Islet precursor cell (in vitro differentiated cells): ENCODE results near the gene CABYR.
"Not testable (repeated sequence)": the region's sequence is repeated elsewhere in the genome, so short reads cannot be mapped to it uniquely, and the experiment has no call there.

ENCODE experiments used
- DNase-seq: peaks from one replicate; pipeline ENCODE4 v3.0.0-alpha.2; 2018

The CABYR gene

GRCh38 chr18:24130494-24130893 lies 8.4 kb upstream of the CABYR start:
- no peak for DNase-seq

- no peak for DNase-seq
These were observed 1.9 kb upstream of the CABYR start for GRCh38 chr18:24136967-24137373.

DNA sequence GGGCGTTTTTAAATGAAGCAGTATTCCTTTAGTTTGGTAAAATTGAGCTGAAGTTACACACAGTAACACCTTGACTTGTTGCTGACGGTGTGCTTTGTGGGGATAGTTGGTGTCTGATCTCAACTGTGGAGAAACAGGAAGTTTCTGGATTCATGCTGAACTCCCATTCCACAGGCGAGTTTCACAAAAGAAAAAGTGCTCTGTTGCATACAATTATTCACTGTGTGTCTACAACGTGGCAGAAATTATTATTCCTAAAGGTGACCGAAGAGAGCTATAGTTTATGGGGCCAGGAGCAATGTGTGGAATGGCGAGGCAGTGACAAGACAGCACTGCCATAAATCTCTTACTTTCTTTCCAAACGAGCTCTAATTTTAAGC lies 463 bp upstream of the CABYR start:
- DNase-seq, result no peak

DNA sequence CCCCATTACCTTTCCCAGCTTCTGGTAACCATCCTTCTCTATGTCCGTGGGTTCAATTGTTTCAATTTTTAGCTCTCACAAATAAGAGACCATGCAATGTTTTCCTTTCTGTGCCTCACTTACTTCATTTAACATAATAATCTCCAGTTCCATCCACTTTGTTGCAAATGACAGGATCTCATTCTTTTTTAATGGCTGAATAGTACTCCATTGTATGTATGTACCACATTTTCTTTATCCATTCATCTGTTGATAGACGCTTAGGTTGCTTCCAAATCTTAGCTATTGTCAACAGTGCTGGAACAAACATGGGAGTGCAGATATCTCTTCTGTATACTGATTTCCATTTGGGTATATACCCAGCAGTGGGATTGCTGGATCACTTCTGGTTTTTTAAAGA lies 1.8 kb downstream of the CABYR start:
- no peak for DNase-seq

GRCh38 chr18:24142376-24142775 lies 3.5 kb downstream of the CABYR start:
- DNase-seq, result no peak

DNA sequence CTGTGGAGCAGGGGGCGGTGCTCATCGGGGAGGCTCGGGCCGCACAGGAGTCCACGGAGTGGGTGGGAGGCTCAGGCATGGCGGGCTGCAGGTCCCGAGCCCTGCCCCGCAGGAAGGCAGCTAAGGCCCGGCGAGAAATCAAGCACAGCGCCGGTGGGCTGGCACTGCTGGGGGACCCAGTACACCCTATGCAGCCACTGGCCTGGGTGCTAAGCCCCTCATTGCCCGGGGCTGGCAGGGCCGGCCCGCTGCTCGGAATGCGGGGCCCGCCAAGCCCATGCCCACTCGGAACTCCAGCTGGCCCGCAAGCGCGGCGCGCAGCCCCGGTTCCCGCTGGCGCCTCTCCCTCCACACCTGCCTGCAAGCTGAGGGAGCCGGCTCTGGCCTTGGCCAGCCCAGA lies 10.7 kb downstream of the CABYR start:
- not testable (repeated sequence) for DNase-seq

DNA sequence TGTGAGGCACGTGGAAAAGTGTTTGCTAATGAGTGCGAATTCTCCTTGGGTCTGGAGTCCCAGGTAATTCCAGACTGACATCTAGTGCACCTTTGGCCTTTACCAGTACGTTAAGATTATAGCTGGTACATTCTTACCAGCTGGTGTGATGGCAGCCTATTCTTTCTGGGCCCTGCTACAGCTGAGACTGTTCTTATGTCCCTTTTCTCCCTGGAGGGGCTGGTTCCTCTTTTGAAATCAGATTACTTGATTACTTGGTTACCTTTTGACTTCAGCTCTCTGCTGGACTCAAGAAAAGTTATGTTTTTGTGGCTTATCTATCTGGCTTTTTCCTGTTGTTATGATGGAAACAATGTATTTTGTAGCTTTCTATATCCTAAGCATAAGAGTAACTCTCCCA lies 14.5 kb downstream of the CABYR start:
- no peak for DNase-seq

DNA sequence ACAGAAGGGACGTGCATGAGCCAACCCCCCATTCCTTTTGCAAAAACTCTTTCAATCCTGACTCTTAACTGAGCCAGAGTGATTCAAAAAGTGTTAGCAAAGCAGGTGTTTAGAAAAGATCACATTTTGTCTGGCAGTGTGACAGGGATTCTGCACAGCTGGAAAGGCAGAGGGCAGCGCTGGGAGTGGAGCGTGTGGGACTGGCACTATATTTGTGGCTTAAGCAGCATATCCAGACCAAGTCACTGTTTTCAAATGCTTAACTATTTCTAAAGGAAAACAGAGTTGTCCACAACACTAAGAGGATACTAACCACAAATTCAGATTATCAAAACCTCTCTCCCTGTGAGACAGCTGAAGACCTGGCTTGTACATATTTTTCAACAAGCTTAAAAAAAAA lies 19.0 kb downstream of the CABYR start:
- DNase-seq, result no peak

DNA sequence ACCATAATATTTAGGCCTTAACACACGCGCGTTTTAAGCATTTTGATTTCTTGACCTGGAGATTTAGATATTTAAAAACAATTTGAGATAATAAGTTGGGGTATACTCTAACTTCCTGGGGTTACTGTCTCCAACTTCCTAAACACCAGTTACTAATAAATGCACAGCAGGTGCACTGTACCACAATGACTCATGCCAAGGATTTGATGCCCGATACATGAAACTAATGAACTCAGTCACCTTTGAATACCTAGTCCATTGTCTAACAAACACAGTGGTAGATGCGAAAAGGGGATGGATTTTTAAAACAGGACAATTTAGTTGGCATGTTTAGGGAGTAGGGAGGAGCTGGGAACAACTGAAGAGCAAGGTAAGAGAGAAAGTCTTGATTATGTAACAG lies 21.2 kb downstream of the CABYR start:
- DNase-seq, result no peak

DNA sequence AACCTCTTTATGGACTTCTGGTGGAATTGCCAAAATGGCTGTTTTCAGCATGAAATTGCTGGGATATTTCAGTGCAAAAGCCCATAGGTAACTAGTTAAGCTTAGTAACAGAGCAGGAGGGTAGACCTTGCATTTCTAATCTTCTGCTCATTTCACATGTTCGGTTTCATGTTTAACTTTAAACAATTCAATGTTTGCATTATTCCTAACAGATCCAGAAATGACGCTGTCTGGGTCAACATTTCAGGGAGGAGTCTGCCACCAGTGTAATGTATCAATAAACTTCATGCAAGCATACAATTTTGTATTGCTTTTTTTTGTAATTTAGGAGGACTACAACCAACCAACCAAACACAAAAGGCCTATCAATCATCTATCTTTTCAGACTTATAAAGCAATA lies 22.4 kb downstream of the CABYR start:
- DNase-seq, result no peak

GRCh38 chr18:24168496-24168895 lies 29.6 kb downstream of the CABYR start:
- DNase-seq, result no peak

DNA sequence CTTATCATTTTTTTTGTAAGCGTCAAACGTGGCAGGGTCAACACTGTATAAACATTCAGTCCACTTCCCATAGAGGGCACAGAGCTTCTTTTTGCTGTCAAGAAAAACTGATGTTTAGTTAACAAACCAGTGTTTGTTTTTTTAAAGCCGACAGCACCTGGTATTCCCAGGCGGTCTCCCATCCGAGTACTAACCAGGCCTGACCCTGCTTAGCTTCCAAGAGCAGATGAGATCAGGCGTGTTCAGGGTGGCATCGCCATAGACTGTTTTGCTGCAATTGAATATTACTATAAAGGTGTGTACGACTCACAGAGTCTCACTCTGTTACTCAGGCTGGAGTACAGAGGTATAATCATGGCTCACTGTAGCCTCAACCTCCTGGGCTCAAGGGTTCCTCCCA lies 31.5 kb downstream of the CABYR start:
- no peak for DNase-seq

- DNase-seq, result no peak
These were observed 35.1 kb downstream of the CABYR start for GRCh38 chr18:24173997-24174396.

DNA sequence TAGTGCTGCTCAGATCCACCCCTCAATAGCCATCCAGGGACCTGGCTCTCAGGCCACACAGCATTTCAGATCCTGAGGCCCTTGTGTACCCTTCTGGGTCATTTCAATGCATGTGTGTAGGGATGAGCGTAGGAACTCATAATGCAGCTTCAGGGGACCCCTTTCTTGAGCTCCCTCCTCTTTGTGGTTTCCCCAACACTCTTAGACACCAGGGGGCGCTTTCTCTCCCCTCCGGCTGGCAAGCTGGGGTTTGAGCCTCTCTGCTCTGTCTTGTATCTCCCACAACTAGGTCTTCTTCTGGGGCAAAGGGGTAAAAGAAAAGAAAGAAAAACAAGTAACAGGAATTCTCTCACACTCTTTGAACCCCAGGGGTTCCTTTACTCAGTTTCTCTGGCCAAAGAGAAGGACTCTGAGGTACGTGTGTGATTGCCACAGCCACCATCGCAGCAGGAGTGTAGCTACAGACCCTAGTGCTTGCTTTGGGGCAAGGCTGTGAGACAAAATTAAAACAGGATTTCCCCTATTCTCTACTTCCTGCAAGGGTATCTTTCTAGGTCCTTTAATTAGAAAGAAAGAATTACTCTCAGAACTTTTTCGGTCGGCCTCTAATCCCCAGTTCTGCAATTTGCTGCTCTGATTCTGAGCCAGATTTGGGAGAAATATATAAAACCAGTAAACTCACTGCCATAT lies 38.0 kb downstream of the CABYR start:
- peak; percentile 77 for DNase-seq

DNA sequence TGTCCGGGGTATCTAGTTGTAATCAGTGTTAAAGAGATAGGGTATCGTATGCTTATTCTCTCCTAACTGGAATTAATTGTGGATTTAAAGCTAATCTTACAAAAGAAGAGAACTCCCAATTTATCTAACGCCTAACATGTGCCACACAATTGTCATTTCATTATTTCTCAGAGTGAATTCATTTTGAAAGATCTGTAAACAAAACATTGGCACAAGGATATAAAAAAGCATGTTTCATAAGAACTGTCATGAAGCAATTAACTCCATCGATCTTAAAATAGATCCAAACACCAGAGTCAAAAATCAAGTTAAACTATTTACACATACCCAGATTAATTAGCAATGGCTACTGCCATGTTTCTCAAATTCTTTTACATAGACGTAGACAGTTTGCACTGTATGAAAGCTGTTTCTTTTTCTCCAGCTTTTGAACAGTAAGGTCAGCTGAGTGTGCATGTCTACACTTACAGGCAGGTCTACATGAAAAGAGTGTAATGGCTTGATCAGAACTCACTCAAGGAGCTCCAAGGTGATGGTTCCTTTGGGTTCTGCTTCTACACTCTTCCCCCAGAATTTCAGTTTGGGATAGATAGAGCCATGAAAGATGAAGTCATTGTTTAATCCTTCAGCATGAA lies 38.8 kb downstream of the CABYR start:
- no peak for DNase-seq

DNA sequence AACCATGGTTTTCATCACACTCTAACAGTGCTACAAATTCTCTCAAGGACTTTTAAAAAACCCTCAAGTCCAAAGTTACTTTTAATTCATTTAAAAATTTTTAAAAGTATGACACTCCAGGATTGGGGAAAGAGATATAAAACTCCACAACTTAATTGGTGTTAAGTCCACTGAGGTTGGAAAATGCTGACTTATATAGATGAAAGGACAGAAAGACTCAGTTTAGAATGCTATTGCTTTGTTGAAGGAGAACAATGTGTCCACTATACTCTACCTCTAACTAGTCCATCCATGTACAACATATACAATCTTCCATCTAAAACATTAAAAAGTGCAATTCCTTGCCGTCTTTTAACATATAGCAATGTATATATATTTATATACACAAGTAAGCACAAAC lies 41.2 kb downstream of the CABYR start:
- no peak for DNase-seq

DNA sequence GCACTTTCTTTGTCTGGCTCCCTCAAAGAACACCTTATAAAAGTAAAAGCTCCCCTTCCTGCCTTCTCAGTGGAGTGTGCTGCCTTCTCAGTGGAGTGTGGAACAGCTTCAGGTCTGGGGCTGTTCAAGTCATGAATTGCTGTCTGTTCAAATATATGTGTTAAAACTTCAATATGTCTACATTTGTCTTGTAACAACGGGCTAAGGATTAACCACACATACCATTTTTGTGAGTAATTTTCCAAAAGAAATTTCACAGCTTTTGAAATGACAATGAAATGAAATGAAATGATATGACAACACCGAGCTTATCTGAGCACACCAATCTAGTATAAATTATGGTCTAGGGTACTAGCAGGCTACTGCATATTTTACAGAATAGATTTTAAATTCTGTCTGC lies 42.9 kb downstream of the CABYR start:
- DNase-seq, result no peak

GRCh38 chr18:24185805-24186204 lies 46.9 kb downstream of the CABYR start:
- DNase-seq, result no peak

DNA sequence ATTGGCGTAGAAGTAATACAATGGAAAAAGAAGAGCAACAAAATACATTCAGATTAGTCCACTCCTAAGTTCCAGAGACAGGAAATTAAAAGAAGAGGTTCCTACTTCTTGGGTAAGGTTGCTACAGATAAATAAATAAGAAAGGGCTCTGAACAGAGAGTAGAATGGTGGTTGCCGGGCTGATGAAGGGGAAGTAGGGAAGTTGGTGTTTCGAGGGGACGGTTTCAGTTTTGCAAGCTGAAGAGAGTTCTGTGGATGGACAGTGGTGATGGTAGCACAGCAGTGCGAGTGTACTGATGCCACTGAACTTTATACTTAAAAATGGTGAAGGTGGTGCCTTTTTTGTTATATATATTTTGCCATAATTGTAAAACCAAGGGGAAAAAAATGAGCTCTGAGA lies 48.2 kb downstream of the CABYR start:
- no peak for DNase-seq

GRCh38 chr18:24187689-24188088 lies 48.8 kb downstream of the CABYR start:
- DNase-seq, result no peak

DNA sequence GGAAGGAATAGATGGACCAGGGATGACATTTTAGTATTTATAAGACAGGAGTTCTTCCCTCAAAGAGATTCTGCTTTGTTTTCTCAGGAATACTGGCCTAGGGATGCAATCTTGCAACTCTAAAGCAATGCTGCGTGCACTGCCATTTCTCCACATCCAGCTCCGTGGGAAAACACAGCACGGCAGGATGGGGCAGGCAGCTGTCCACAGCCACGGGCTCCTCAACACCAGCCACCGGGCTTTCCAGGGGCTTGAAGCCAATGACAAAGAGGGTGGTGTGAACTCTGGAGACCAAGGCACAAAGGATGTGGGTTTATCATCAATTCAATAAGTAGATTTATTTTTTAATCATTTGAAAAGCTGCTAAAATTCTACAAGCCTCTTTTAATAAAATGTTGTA lies 49.3 kb downstream of the CABYR start:
- DNase-seq, result no peak

GRCh38 chr18:24189007-24189528 lies 50.2 kb downstream of the CABYR start:
- no peak for DNase-seq

DNA sequence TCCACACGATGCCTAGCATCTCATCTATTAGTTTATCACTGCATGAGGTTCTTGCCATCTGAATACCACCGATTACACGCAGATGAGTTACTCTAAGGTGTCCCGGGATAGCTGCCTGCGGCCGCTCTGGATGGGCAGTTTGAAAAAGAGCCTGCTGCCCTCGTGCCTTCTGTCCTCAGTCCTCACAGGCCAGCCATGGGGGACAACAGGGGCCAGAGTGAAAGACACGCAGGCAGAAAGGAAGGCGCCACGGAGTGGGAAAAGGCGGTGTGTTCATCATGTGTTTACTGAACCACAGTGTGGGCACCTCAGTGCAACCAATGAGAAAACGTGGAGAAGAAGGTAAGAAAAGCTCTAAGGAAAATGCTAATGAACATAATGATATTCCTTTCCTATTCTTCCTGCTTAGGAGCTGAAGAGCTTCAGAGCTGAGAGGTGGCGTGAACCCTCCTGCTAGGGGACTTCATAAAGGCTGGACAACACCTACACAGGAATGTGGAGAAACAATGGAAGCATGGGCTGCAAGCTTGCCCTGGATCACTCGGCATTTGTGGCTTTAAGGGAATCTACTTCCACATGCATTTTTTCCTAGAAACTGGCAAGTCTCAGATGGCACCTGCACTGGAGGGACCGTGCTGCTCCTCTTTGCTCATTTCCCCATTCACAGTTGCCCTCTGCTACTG lies 50.9 kb downstream of the CABYR start:
- no peak for DNase-seq

DNA sequence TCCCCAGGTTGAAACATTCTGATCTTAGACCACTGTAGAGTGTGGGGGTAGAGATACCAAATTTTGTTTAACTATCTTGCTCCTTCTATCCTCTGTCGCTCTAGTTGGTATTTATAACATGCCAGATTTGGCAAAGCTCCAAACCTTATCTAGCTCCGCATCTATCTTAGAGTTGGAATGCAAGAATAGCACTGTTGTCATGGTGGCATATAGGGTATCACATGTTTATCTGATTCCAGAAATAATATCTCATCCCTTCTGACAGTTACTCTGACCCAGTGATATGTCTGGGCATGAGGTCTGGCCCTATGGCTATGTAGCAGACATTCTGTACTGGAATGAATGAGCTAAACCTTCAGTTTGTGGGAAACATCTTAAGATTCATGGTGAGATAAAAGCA lies 51.7 kb downstream of the CABYR start:
- DNase-seq, result no peak
